Astrocyte of the cerebellum (primary cell): Measurements from ENCODE around the gene RNF144B.

Experiments used
- DNase-seq: peaks from one replicate; pipeline ENCODE4 v3.0.0-alpha.2; 2011; ENCODE audit warnings: low read depth
- H3K4me3 ChIP-seq: 2 replicates; pipeline ENCODE4 v1.5.1; 2011; ENCODE audit warnings: mild to moderate bottlenecking, low read depth, low read length, moderate library complexity
- in situ Hi-C: cut with HindIII; loops from 2 replicates; pipeline ENCODE4 v1.10.0; 2017; ENCODE audit warnings: low sequenced_read_pairs
- TF ChIP-seq, protein P1 (sequence below): IDR thresholded peaks from 2 replicates; pipeline ENCODE4 v1.5.1; 2012; ENCODE audit warnings: low read length, low read depth, moderate library complexity, mild to moderate bottlenecking; ENCODE audit errors: missing control alignments

Gene RNF144B

GRCh38 chr6:18498408-18498807 is 111.3 kb downstream of the RNF144B start:
- no peak for DNase-seq
- H3K4me3 ChIP-seq: no peak overlapping the region
- TF ChIP-seq, protein P1, sequence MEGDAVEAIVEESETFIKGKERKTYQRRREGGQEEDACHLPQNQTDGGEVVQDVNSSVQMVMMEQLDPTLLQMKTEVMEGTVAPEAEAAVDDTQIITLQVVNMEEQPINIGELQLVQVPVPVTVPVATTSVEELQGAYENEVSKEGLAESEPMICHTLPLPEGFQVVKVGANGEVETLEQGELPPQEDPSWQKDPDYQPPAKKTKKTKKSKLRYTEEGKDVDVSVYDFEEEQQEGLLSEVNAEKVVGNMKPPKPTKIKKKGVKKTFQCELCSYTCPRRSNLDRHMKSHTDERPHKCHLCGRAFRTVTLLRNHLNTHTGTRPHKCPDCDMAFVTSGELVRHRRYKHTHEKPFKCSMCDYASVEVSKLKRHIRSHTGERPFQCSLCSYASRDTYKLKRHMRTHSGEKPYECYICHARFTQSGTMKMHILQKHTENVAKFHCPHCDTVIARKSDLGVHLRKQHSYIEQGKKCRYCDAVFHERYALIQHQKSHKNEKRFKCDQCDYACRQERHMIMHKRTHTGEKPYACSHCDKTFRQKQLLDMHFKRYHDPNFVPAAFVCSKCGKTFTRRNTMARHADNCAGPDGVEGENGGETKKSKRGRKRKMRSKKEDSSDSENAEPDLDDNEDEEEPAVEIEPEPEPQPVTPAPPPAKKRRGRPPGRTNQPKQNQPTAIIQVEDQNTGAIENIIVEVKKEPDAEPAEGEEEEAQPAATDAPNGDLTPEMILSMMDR: no peak
- in situ Hi-C loops: no loop called here

DNA sequence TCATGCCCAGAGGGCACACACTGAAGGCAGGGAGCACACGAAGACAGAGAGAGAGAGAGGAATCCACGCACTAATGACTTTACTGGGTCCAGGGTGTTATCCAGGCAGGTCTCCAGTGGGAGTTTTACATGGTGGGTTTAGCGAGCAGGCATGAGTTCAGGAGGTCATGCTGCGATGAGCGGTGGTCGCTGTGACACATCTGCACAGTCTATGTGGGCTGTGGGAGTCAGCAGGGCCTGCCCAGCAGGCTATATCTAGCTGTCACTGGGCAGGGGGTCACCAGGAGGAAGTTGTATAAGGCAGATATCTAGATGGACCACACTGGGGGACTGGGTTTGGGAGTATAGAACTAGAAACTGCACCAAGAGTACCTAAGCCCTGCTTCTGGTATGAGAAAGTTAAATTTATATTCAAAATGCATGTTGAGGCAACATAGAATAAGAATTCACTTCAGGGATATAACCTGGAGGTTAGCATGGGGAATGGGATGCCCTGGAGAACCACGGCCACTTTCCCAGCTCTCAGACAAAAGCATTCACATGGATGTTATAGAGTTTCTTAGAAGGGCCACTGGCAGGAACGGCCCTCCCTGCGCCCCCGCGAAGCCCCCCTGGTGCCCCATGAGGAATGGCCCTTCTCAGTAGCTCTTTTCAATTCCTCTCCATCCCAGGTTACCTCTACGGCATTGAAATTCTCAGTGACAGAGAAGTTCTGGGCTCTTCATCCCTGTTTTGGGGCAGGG is 113.9 kb downstream of the RNF144B start:
- in situ Hi-C loops: no loop called here
- TF ChIP-seq, protein P1: no peak
- DNase-seq: no peak
- no peak overlapping the region for H3K4me3 ChIP-seq

DNA sequence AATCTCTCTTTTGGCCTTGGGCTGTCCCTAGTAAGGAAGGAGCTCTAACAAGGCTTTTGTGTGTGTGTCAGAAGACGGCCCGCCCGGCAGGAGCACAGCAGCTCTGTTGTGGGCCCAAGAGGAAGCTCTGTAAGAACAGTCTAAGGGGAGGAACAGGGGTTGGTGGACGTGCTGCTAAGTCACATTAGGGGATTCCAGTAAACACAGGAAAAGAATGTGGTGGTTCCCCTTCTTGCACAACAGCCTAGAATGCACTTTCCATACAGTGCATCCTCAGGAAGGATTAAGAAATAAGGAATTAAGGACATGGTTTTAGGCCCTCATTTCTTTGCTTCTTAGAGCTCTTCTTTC is 114.5 kb downstream of the RNF144B start:
- peak; percentile 42 for DNase-seq
- TF ChIP-seq, protein P1: no peak
- in situ Hi-C loops: no loop called here
- no peak overlapping the region for H3K4me3 ChIP-seq

- in situ Hi-C loops: no loop called here
- no peak for DNase-seq
- TF ChIP-seq, protein P1: no peak
- H3K4me3 ChIP-seq: no peak overlapping the region
These were observed 116.0 kb downstream of the RNF144B start for GRCh38 chr6:18503206-18503592.

DNA sequence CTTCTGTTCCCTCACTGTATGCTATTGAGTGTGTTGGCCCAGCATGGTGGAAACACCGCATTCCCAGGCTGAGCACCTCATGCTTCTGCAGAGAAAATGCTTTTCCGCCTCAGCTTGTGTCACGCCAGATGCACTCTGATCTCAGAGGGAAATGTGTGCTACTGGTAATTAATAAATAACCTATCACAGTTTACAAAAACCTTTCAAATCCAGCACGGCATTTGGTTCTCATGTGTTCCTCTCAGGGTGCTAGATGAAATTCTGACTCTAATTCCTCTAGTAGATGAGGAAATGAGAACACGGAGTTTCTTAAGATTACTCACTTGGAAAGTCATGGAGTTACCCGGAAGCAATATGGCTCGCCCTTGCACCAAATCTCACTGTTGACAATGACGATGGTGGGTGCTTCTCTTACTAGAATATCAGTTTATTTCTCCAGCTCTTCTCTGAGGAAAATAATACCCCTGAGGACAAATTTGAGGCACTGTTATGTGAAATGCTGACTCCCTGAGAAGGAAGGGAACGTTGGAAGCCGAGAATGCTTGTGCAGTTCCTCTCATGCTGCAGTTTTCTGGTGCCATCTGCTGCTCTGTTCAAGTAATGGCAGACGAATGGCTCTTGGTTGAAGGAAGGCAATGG is 116.6 kb downstream of the RNF144B start:
- DNase-seq: peak; percentile 80
- TF ChIP-seq, protein P1: peak; percentile 97
- in situ Hi-C loops: no loop called here
- no peak overlapping the region for H3K4me3 ChIP-seq

DNA sequence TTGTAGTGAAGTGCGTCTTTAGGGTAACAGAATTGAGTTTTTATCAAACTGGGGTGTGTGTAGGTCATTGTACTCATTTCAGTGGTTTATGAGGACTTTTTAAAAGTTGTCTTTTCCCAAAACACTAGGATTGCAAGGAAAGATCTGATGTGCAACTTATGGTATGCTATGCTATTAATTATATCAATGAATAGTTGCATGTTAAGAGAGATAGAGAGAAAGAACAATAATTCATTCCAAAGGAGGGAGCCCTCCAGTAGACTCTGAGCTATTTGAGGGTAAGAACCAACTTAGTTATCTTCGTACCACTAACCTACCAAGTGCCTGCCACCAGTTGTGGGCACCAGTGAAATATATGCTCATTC is 117.1 kb downstream of the RNF144B start:
- no peak overlapping the region for H3K4me3 ChIP-seq
- DNase-seq: no peak
- in situ Hi-C loops: no loop called here
- TF ChIP-seq, protein P1: no peak
